CD14-positive monocyte (primary cell): ENCODE data around the gene TPRX2. TPM values are rescaled to one million over a fixed set of nuclear protein-coding genes. Genes with fewer than 3 reads are reported as not detected.

Experiments
- DNase-seq, 3 donors: peaks; one replicate each; pipeline ENCODE4 v3.0.0-alpha.2; 2011 to 2022
- H2AFZ ChIP-seq: 2 replicates; pipeline ENCODE4 v1.6.0; 2012; ENCODE audit warnings: mild to moderate bottlenecking, low read depth, low read length, inconsistent platforms; ENCODE audit not compliant: insufficient read depth, poor library complexity, severe bottlenecking
- H3K27ac ChIP-seq, 2 donors: 1 replicate in 1 of 2; 2 replicates in 1 of 2; pipeline ENCODE4 v1.5.1; 2012 to 2013; ENCODE audit warnings: low read length in 2 of 2, control low read depth in 1 of 2, inconsistent platforms in 1 of 2, low read depth in 1 of 2, mild to moderate bottlenecking in 1 of 2
- H3K27me3 ChIP-seq, 2 donors: one replicate each; pipeline versions ENCODE4 v1.6.0 to v1.6.1; 2011 to 2013; ENCODE audit warnings: low read length in 2 of 2; ENCODE audit not compliant: control insufficient read depth in 2 of 2, insufficient read depth in 2 of 2
- H3K36me3 ChIP-seq, 2 donors: replicated peaks in 1 of 2; 1 replicate in 1 of 2; 2 replicates in 1 of 2; pipeline versions ENCODE4 v1.5.1 to v1.6.1; 2012 to 2013; ENCODE audit warnings: low read length in 2 of 2, control low read depth in 1 of 2, inconsistent platforms in 1 of 2, mild to moderate bottlenecking in 1 of 2; ENCODE audit not compliant: insufficient read depth in 2 of 2, control insufficient read depth in 1 of 2
- H3K4me1 ChIP-seq, 2 donors: 1 replicate in 1 of 2; 2 replicates in 1 of 2; pipeline versions ENCODE4 v1.5.1 to v1.6.1; 2012 to 2013; ENCODE audit warnings: low read length in 2 of 2, control low read depth in 1 of 2, inconsistent platforms in 1 of 2, mild to moderate bottlenecking in 1 of 2, moderate library complexity in 1 of 2; ENCODE audit not compliant: insufficient read depth in 2 of 2, control insufficient read depth in 1 of 2
- H3K4me2 ChIP-seq: replicated peaks from 2 replicates; pipeline ENCODE3; 2012; ENCODE audit warnings: low read length, moderate library complexity, mild to moderate bottlenecking; ENCODE audit not compliant: poor library complexity, severe bottlenecking; ENCODE audit errors: extremely low read depth
- H3K4me3 ChIP-seq, 3 experiments: fragments of 200-600 bp in 1 of 3; sonication (generic) in 1 of 3; replicated peaks in 1 of 3; 1 replicate in 2 of 3; 2 replicates in 1 of 3; pipeline ENCODE4 v1.5.1; 2011 to 2013; ENCODE audit warnings: low read length in 3 of 3, mild to moderate bottlenecking in 3 of 3, control low read depth in 2 of 3, low read depth in 2 of 3, inconsistent platforms in 1 of 3, moderate library complexity in 1 of 3
- H3K79me2 ChIP-seq: 2 replicates; pipeline ENCODE4 v1.6.0; 2012; ENCODE audit warnings: mild to moderate bottlenecking, control low read depth, inconsistent platforms, low read length, moderate library complexity; ENCODE audit not compliant: insufficient read depth
- H3K9ac ChIP-seq: 2 replicates; pipeline ENCODE4 v1.6.0; 2017; ENCODE audit warnings: low read length, mild to moderate bottlenecking; ENCODE audit not compliant: insufficient read depth, poor library complexity, severe bottlenecking
- H3K9me3 ChIP-seq, 2 donors: replicated peaks in 1 of 2; 1 replicate in 1 of 2; 2 replicates in 1 of 2; pipeline versions ENCODE4 v1.5.1 to v1.6.1; 2012 to 2013; ENCODE audit warnings: low read length in 2 of 2, control low read depth in 1 of 2; ENCODE audit not compliant: control insufficient read depth in 1 of 2, insufficient read depth in 1 of 2
- H4K20me1 ChIP-seq: 2 replicates; pipeline ENCODE4 v1.6.0; 2012; ENCODE audit warnings: mild to moderate bottlenecking, low read length, control low read depth, moderate library complexity; ENCODE audit not compliant: insufficient read depth
- H3K27ac Mint-ChIP-seq, 7 donors: one replicate each; pipeline ENCODE4 v1.8.0; 2020; ENCODE audit warnings: mild to moderate bottlenecking in 7 of 7, mixed read lengths in 7 of 7, moderate library complexity in 6 of 7, inconsistent platforms in 2 of 7
- H3K27me3 Mint-ChIP-seq, 3 donors: one replicate each; pipeline ENCODE4 v1.8.0; 2021 to 2022; ENCODE audit warnings: low read depth in 3 of 3, mild to moderate bottlenecking in 3 of 3, mixed read lengths in 3 of 3, moderate library complexity in 3 of 3, inconsistent platforms in 1 of 3
- H3K36me3 Mint-ChIP-seq, 2 donors: one replicate each; pipeline ENCODE4 v1.8.0; 2020; ENCODE audit warnings: mixed read lengths in 2 of 2, inconsistent platforms in 1 of 2, mild to moderate bottlenecking in 1 of 2
- H3K4me1 Mint-ChIP-seq: one replicate; pipeline ENCODE4 v1.8.0; 2020; ENCODE audit warnings: mild to moderate bottlenecking, mixed read lengths
- H3K4me3 Mint-ChIP-seq, 2 donors: one replicate each; pipeline ENCODE4 v1.8.0; 2020; ENCODE audit warnings: mild to moderate bottlenecking in 2 of 2, mixed read lengths in 2 of 2, moderate library complexity in 1 of 2
- H3K9me3 Mint-ChIP-seq, 7 donors: one replicate each; pipeline ENCODE4 v1.8.0; 2020 to 2022; ENCODE audit warnings: mixed read lengths in 7 of 7, mild to moderate bottlenecking in 6 of 7, moderate library complexity in 6 of 7, inconsistent platforms in 2 of 7
- WGBS: methylation state at CpG from one replicate; pipeline ENCODE4 v1.1.5; 2013; ENCODE audit warnings: missing lambda C conversion rate; ENCODE audit not compliant: insufficient coverage; 5-methylcytosine and 5-hydroxymethylcytosine counted together
- intact Hi-C, 2 donors: fragments of 100-400 bp; cut with micrococcal nuclease; formaldehyde crosslinking; loops; one replicate each; pipeline versions ENCODE4 v1.15.0 to v1.15.1; 2023
- polyA plus RNA-seq, 3 donors: library from polyadenylated mRNA; depleted of rRNA in 1 of 3; unstranded in 2 of 3; stranded (reverse) in 1 of 3; fragments of 300-500 nt in 2 of 3; fragments of >200 nt in 1 of 3; fragmentation: Illumina TruSeq in 2 of 3; gene quantifications; 1 replicate in 2 of 3; 2 replicates in 1 of 3; pipeline ENCODE4 v1.2.3, GENCODE V29; 2012 to 2021
- TF ChIP-seq, protein P1 (sequence below): fragments of 200-600 bp; IDR thresholded peaks from one replicate; pipeline ENCODE4 v1.8.0; 2022; ENCODE audit warnings: antibody characterized with exemption, mild to moderate bottlenecking

TPRX2 gene
- polyA plus RNA-seq, 3 donors, result not detected

DNA sequence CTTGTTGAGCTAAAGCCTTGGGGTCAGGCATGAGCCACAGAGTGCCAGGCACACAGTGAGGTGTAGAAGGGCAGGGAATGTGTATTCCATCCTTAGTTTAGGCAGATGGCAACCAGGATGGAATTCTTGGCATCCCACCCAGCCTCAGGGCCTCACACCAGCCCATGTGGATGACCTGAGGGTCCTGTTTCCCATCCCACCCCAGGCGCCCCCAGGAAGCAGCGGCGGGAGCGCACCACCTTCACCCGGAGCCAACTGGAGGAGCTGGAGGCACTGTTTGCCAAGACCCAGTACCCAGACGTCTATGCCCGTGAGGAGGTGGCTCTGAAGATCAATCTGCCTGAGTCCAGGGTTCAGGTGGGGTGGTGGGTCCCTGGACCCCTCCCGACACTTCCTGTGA lies 23.0 kb upstream of the TPRX2 start:
- Mint-ChIP-seq H3K27ac (no peak overlapping the region), H3K4me1 (no peaks in the 10 kb centered on the region), H3K4me3 (no peak overlapping the region), H3K9me3 (no peaks in the 10 kb centered on the region), H3K27me3 (peaks cover 0 to 5% (median 0%) of the 10 kb centered on the region in 3 donors), H3K36me3 (no peaks in the 10 kb centered on the region)
- Histone ChIP-seq H3K79me2 (no peaks in the 10 kb centered on the region), H3K27me3 (no peaks in the 10 kb centered on the region), H3K36me3 (no peaks in the 10 kb centered on the region), H3K4me2 (no peak overlapping the region), H3K27ac (no peak overlapping the region), H3K4me1 (no peaks in the 10 kb centered on the region), H3K4me3 (no peak overlapping the region), H4K20me1 (no peaks in the 10 kb centered on the region), H2AFZ (no peak overlapping the region), H3K9me3 (no peaks in the 10 kb centered on the region), H3K9ac (no peak overlapping the region)
- TF ChIP-seq, protein P1, sequence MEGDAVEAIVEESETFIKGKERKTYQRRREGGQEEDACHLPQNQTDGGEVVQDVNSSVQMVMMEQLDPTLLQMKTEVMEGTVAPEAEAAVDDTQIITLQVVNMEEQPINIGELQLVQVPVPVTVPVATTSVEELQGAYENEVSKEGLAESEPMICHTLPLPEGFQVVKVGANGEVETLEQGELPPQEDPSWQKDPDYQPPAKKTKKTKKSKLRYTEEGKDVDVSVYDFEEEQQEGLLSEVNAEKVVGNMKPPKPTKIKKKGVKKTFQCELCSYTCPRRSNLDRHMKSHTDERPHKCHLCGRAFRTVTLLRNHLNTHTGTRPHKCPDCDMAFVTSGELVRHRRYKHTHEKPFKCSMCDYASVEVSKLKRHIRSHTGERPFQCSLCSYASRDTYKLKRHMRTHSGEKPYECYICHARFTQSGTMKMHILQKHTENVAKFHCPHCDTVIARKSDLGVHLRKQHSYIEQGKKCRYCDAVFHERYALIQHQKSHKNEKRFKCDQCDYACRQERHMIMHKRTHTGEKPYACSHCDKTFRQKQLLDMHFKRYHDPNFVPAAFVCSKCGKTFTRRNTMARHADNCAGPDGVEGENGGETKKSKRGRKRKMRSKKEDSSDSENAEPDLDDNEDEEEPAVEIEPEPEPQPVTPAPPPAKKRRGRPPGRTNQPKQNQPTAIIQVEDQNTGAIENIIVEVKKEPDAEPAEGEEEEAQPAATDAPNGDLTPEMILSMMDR, result no peak
- intact Hi-C loops, result no loop called here
- DNase-seq, result no peak
- whole genome bisulfite sequencing, result 100% methylated on average over 1 of the region's 8 CpGs

GRCh38 chr19:47839411-47839810 lies 19.6 kb upstream of the TPRX2 start:
- intact Hi-C loops, result no loop called here
- TF ChIP-seq, protein P1, result no peak
- H2AFZ ChIP-seq, result no peak overlapping the region
- no peaks in the 10 kb centered on the region for H3K36me3 Mint-ChIP-seq
- no peak overlapping the region for H3K27ac Mint-ChIP-seq
- peaks cover 3% of the 10 kb centered on the region for H3K4me1 Mint-ChIP-seq
- no peaks in the 10 kb centered on the region for H3K36me3 ChIP-seq
- H3K9me3 Mint-ChIP-seq, result no peaks in the 10 kb centered on the region
- no peaks in the 10 kb centered on the region for H3K27me3 ChIP-seq
- H3K27me3 Mint-ChIP-seq, result peaks cover 1 to 8% (median 4%) of the 10 kb centered on the region in 3 donors
- no peak overlapping the region for H3K9ac ChIP-seq
- no peak overlapping the region for H3K4me3 ChIP-seq
- H3K4me1 ChIP-seq, result no peaks in the 10 kb centered on the region
- H3K9me3 ChIP-seq, result no peaks in the 10 kb centered on the region
- H3K27ac ChIP-seq, result no peak overlapping the region
- no peaks in the 10 kb centered on the region for H3K79me2 ChIP-seq
- H3K4me2 ChIP-seq, result no peak overlapping the region
- no peaks in the 10 kb centered on the region for H4K20me1 ChIP-seq
- DNase-seq, result no peak
- H3K4me3 Mint-ChIP-seq, result no peak overlapping the region
- WGBS, result 93% methylated on average over 16 of the region's 16 CpGs
